ENCODE measurements around the gene PAM.

DNA sequence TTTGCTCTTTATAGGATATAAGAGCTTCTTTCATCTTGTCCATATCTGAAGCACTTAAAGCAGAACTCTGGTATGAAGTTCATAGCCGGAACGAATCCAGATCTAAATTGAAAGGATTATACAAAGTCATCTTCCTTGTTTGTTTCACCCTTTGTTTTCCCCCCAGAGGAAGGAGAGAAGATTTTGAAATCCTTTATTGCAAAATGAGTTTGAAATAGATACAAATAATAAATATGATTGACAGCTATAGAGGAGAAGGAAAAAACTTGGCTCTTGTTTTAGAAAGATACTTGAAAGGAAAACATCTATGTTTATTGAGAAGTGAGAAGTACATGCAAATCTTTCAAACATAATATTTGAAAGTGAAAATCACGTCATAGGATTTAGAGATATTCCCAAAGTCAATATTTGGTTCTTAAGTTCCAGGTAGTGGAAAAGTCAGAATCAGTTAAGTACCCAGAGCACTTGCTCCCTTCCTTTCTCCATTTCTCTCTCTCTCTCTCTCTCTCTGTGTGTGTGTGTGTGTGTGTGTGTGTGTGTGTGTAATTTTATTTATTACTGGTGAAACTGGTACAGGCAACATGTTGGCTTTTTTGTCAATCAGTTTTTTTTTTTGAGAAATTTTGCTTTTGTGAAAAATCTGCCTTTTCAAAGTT lies 27.2 kb downstream of the PAM start:
- TF ChIP-seq, protein P1, sequence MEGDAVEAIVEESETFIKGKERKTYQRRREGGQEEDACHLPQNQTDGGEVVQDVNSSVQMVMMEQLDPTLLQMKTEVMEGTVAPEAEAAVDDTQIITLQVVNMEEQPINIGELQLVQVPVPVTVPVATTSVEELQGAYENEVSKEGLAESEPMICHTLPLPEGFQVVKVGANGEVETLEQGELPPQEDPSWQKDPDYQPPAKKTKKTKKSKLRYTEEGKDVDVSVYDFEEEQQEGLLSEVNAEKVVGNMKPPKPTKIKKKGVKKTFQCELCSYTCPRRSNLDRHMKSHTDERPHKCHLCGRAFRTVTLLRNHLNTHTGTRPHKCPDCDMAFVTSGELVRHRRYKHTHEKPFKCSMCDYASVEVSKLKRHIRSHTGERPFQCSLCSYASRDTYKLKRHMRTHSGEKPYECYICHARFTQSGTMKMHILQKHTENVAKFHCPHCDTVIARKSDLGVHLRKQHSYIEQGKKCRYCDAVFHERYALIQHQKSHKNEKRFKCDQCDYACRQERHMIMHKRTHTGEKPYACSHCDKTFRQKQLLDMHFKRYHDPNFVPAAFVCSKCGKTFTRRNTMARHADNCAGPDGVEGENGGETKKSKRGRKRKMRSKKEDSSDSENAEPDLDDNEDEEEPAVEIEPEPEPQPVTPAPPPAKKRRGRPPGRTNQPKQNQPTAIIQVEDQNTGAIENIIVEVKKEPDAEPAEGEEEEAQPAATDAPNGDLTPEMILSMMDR (conservative IDR thresholded peaks at IDR 0.05; ENCODE audit: low read depth, low read length), result no peak
- TF ChIP-seq EZH2 (IDR thresholded peaks at IDR 0.05; ENCODE audit: borderline replicate concordance, low read depth, low read length, poor library complexity, severe bottlenecking), result no peak

Data from A673 (cell line).